ENCODE results near the gene PDZRN4. TPM values are rescaled to one million over a fixed set of nuclear protein-coding genes. Genes with fewer than 3 reads are reported as not detected.

Gene PDZRN4
- 1 to 10 TPM in 1 of 2 donors, under 1 TPM in 1; 0.89 to 1.6 TPM for total RNA-seq

DNA sequence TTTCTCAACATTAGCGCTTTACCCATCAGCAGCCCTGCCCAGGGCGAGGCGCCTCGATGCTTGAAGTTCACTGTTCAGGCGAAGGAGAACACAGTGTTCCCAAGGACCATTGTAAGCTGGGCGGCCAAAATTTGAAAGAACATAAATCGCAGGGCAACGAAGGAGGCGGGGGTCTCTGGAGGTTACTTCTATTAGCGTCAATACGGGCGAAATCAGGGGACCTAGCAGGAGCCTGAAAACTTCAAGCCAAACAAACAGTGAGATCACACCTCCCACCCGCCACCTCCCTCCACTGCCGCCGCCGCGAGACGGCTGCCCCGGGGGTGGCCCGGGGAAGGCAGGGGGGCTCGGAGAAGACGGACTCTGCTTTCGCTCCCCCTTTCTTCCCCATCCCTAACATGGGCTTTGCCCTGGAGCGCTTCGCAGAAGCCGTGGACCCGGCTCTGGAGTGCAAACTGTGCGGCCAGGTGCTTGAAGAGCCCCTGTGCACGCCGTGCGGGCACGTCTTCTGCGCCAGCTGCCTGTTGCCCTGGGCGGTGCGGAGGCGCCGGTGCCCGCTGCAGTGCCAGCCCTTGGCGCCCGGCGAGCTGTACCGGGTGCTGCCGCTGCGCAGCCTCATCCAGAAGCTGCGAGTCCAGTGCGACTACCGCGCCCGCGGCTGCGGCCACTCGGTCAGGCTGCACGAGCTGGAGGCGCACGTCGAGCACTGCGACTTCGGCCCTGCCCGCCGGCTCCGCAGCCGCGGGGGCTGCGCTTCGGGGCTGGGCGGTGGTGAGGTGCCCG lies at the start of gene PDZRN4:
TSS of gene PDZRN4 (plus strand) at position 263 of the 783 bp plus-strand sequence.
- peaks cover 0 to 4% of the 10 kb centered on the region in 2 donors for H3K27me3 ChIP-seq
- H3K27ac ChIP-seq, result peak within 1 kb of the TSS in 1 of 2 donors; percentile 46
- H3K36me3 ChIP-seq, result no peaks in the 10 kb centered on the region
- TF ChIP-seq, protein P1, sequence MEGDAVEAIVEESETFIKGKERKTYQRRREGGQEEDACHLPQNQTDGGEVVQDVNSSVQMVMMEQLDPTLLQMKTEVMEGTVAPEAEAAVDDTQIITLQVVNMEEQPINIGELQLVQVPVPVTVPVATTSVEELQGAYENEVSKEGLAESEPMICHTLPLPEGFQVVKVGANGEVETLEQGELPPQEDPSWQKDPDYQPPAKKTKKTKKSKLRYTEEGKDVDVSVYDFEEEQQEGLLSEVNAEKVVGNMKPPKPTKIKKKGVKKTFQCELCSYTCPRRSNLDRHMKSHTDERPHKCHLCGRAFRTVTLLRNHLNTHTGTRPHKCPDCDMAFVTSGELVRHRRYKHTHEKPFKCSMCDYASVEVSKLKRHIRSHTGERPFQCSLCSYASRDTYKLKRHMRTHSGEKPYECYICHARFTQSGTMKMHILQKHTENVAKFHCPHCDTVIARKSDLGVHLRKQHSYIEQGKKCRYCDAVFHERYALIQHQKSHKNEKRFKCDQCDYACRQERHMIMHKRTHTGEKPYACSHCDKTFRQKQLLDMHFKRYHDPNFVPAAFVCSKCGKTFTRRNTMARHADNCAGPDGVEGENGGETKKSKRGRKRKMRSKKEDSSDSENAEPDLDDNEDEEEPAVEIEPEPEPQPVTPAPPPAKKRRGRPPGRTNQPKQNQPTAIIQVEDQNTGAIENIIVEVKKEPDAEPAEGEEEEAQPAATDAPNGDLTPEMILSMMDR (IDR thresholded peaks at IDR 0.05), result no peak
- peaks cover 0 to 16% of the 10 kb centered on the region in 2 donors for H3K4me1 ChIP-seq
- no peaks in the 10 kb centered on the region for H3K9me3 ChIP-seq
- H3K4me3 ChIP-seq, result peak within 1 kb of the TSS; percentile 24 to 47
- peak; percentile 60 for DNase-seq (ENCODE audit: low spot score)

- no peaks in the 10 kb centered on the region for H3K4me1 ChIP-seq
- no peak overlapping the region for H3K4me3 ChIP-seq
- no peak overlapping the region for H3K27ac ChIP-seq
- H3K9me3 ChIP-seq, result no peaks in the 10 kb centered on the region
- TF ChIP-seq, protein P1 (IDR thresholded peaks at IDR 0.05), result no peak
- H3K27me3 ChIP-seq, result no peaks in the 10 kb centered on the region
- no peaks in the 10 kb centered on the region for H3K36me3 ChIP-seq
- no peak for DNase-seq (ENCODE audit: low spot score)
These were observed 48.0 kb upstream of the PDZRN4 start for GRCh38 chr12:41140117-41140516.

GRCh38 chr12:41141104-41141503 lies 47.0 kb upstream of the PDZRN4 start:
- H3K4me3 ChIP-seq, result no peak overlapping the region
- H3K27ac ChIP-seq, result no peak overlapping the region
- TF ChIP-seq, protein P1 (IDR thresholded peaks at IDR 0.05), result no peak

GRCh38 chr12:41142376-41142775 lies 45.7 kb upstream of the PDZRN4 start:
- DNase-seq (ENCODE audit: low spot score), result no peak
- TF ChIP-seq, protein P1 (IDR thresholded peaks at IDR 0.05), result no peak
- Histone ChIP-seq H3K27ac (no peak overlapping the region), H3K36me3 (no peaks in the 10 kb centered on the region), H3K9me3 (no peaks in the 10 kb centered on the region), H3K4me3 (no peak overlapping the region), H3K27me3 (no peaks in the 10 kb centered on the region), H3K4me1 (no peaks in the 10 kb centered on the region)

More at GRCh38 chr12:41141104-41141503, 47.0 kb upstream of the PDZRN4 start:
- H3K4me1 ChIP-seq, result no peaks in the 10 kb centered on the region
- H3K36me3 ChIP-seq, result no peaks in the 10 kb centered on the region
- no peak for DNase-seq (ENCODE audit: low spot score)
- no peaks in the 10 kb centered on the region for H3K27me3 ChIP-seq
- no peaks in the 10 kb centered on the region for H3K9me3 ChIP-seq

GRCh38 chr12:41151793-41152192 lies 36.3 kb upstream of the PDZRN4 start:
- DNase-seq (ENCODE audit: low spot score), result no peak
- no peaks in the 10 kb centered on the region for H3K9me3 ChIP-seq
- TF ChIP-seq, protein P1 (IDR thresholded peaks at IDR 0.05), result no peak
- no peaks in the 10 kb centered on the region for H3K4me1 ChIP-seq
- H3K4me3 ChIP-seq, result no peak overlapping the region
- H3K36me3 ChIP-seq, result no peaks in the 10 kb centered on the region
- no peaks in the 10 kb centered on the region for H3K27me3 ChIP-seq
- no peak overlapping the region for H3K27ac ChIP-seq
